T-helper 9 cell (primary cell): Measurements from ENCODE around the gene LONP2.
"Not testable (repeated sequence)": the region's sequence is repeated elsewhere in the genome, so short reads cannot be mapped to it uniquely, and the experiment has no call there.

Experiments
- DNase-seq: peaks from one replicate; pipeline ENCODE4 v3.0.0-alpha.2; 2020

LONP2 gene

DNA sequence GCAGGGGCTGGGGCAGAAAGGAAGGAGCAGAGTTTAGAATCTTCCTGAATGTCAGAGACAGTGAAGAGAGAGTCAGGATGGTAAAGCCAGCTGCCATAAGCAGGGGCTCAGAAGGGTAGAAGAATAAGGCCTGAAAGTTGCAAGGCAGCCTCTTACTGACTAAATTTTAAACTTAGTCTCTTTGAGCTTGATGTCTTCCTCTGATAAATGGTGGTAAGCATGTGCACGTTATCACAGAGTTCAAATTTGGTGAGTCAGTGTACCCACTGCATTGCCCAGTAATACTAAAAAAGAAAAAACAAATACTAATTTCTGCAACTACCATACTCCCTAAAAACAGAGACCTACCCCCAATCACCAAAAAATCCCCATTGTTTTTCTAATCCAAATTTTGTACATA, 96.0 kb downstream of the LONP2 start:
- no peak for DNase-seq

DNA sequence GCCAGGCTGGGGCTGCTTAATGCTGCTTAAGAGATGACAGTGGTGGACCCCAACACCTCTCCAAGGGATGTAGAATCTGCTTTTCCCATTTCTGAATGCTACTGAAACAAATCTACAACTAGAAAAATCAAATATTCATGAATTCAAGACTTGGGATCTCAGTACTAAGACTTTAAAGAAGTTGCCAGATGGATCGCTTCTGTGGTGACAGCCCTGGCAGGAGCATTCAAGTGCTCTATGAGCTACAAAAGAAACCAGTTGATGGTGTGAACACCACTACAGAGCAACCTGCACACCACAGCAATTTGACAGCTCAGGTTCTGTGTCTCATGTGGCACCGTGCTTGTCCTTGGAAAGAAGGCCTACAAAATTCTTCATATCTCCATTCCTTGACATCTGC, 98.5 kb downstream of the LONP2 start:
- no peak for DNase-seq

DNA sequence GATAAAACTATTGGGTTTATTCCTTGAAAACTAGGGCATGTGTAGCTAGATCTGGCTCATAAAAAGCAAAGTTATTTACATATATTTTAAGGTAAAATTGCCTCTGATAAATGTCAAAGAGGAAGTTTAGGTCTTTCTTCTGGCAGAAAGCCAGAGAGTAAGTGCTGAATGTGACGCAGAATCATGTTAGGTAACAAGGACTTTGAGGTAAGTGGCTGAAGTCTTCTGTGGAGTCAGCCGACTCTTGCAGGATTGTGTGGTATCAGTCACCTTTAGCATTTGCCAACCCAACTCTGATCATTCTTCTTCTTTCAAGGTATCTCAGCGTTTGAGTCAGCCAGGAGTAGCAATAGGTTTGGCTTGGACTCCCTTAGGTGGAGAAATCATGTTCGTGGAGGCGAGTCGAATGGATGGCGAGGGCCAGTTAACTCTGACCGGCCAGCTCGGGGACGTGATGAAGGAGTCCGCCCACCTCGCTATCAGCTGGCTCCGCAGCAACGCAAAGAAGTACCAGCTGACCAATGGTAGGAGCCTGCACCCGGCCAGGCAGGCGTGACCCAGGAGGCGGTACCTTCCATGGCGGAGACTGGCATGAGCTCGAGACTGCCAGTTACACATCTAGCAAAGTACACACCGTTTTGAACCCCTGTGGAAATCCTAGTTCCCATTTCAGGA, 103.2 kb downstream of the LONP2 start:
- DNase-seq: no peak

DNA sequence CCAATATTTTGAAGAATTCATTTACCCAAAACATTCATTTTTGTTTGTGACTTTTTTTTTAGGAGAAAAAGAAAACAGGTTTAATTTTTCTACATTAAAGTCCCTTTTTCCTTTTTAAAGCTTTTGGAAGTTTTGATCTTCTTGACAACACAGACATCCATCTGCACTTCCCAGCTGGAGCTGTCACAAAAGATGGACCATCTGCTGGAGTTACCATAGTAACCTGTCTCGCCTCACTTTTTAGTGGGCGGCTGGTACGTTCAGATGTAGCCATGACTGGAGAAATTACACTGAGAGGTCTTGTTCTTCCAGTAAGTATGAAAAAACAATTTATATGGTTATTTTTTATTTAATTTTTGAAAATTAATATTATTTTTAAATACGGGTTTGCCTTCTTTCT, 103.9 kb downstream of the LONP2 start:
- DNase-seq: no peak

DNA sequence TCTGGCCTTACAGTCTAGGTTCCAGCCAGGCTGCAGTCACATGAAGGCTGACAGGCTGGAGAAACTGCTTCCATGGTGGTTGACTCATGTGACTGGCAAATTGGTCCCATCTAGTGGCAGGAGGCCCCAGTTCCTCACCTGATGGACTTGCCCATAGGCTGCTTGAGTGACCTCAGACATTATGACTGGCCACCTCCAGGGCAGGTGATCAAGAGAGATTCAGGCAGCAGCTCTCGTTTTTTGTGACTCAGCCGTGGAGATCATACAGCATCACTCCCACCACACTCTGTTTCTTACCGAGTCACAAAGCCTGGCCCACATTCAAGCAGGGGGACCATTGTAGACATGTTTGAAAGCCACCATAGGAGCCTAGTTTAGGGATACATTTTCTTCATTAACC, 106.6 kb downstream of the LONP2 start:
- DNase-seq: no peak

DNA sequence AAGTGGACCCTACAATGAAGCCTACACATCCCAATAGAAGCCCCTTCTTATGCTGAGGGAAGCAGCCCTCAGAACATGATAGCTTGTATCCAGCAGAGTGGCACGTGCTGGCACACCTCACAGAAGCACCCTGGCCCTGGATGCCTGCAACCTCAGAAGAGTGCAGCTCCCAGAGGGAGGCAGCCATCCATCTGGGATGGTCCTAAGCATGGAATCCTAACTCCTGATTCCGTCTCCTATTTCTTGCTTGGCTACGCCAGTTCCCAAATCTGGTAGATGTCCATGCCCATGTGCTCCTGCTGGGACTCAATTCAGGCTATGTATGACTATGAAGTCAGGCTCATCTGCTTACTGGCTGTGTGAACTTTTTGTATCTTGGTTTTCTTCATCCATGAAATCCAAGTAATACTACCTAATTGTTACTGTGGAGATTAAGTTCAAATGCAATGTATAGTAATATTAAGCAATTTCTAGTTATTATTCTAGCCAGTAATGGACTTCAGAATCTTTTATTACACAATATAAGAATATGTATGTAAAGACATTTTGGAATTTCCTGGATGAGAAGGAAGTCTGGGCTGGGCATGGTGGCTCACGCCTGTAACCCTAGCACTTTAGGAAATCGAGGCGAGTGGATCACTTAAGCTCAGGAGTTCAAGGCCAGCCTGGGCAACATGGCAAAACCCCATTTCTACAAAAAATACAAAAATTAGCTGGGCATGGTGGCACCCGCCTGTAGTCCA, 108.7 kb downstream of the LONP2 start:
- no peak for DNase-seq

DNA sequence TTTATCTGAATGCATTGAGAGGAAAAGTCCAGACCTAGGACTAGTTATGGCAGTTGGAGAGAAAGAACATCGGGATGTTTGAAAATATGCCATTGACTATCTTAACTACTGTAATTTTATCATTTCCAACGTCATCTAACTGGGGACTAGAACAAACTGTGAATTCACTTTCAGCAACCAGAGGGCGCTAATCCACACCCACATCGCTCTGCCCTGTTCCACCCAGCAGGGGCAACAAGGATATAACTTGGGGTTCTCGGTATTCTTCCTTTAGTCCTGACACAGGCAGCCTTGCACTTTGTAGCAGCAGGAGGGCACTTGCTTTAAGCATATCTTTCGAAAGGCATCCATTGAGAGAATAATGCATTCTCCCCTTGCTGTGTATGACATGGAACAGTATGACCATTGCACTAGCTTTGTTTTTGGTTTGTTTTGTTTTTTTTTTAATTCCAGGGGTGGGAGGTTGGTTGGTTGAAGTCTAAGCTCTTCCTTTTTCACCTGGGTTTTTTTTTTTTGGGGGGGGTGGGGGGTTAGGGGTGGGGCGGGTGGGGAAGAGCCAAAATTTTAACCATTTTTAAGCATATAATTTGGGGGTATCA, 109.6 kb downstream of the LONP2 start:
- peak; percentile 51 for DNase-seq

DNA sequence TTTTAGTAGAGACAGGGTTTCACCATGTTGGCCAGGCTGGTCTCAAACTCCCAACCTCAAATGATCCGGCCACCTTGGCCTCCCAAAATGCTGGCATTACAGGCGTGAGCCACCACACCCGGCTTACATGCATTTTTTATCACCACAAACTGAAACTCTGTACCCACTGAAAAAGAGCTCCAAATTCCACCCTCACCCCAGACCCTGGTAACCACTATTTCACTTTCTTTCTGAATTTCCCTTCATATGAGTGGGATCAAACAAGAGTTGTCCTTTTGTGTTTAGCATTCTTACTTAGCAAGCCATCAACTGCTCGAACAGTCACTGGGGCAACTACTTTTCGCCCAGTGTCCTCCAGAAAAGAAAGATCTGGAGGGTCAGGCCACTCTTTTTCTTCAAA, 110.3 kb downstream of the LONP2 start:
- DNase-seq: not testable (repeated sequence)

DNA sequence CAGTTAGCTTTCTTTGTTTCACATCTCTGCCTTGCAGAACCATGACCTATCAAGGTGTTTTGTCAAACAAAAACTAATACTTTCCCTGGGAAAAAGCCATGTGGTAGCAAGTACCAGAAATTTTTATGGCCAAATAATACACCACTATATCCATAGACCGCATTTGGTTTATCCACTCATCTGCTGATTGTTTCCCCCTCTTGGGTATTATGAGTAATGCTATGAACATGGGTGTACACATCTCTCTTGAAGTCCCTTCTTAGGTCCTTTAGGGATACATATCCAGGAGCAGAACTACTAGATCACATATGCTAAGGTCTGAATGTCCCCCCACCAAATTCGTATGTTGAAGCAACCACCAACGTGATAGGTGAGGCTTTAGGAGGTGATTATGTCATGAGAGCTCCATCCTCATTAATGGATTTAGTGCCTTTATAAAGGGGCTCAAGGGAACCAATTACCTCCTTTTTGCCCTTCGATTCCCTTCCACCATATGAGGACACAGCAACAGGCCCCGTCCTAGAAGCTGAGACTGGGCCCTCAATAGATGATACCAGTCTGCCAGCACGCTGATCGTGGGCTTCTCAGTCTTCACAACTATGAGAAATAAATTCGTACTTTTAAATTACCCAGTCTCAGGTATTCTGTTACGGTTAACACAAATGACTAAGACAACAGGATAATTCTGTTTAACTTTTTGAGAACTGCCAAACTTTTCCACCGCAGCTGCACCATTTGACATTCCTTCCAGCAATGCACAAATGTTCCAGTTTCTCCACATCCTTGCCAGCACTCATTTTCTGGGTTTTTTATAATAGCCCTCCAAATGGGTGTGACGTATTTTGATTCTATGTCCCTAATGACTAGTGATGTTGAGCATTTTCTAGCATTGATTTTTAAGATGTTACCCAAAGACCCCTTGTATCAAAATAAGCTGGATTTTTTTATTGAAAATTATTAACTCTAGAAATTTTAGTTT, 111.1 kb downstream of the LONP2 start:
- no peak for DNase-seq

DNA sequence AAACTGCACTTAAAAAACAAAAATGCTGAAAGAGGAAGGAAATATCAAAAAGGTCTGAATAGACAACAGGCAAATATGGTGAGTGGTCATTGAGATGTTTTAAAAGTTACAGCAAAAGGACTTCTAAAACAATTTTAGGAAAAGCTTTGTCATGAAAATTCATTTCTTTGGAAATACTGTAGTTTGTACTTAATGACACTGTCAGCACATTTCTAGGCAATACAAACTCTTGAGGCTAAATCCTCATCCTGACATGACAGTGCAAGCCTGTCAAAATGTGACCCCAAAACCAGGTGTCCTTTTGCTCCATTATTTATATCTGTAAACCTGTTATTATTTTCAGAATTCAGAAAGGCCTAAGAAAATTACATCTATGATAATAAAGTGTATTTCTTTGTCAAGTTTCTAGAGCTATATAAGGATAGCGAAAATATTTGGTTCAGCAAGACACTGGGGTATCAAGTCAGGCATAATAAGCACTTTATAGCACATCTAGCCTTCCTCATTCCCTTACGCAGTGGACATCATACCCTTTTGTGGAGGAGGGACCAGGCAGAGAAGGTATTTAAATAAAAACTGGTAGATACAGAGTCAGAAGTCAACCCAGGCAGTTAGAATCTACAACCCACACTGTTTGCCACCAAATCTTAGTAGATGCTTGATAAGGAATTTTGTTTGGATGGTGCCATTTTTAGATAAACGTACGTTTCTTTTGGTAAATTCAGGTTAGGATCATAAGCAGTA, 112.7 kb downstream of the LONP2 start:
- no peak for DNase-seq

DNA sequence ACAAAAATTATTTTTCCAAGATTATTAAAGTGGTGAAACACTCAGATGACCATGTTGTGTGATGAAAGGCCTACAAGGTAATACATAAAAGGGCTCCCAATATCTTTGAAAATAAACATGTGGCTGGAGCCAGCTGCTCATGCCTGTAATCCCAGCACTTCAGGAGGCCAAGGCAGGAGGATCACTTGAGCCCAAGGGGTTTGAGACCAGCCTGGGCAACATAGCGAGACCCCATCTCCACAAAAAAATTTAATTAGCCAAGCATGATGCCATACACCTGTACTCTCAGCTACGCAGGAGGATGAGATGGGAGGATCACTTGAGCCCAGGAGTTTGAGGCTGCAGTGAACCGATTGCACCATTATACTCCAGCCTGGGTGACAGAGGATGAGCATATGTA, 114.3 kb downstream of the LONP2 start:
- DNase-seq: no peak

DNA sequence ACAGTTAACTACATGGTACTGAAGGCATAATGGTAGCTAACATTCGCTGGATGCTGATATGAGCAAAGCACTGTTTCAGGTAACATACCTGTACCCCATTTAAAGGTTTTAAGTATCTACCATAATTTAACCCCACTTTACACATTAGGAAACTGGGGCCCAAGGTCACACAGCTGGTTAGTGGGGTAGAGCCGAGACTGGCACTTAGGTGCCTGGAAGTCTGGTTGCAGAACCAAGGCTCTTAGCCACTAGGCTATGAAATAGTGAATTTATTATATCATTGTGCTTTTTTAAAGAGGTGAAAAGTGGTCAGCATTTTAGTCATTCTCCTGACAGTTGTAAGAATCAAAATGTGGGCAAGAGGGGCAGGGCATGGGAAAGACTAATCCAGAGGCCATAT, 115.9 kb downstream of the LONP2 start:
- DNase-seq: no peak

DNA sequence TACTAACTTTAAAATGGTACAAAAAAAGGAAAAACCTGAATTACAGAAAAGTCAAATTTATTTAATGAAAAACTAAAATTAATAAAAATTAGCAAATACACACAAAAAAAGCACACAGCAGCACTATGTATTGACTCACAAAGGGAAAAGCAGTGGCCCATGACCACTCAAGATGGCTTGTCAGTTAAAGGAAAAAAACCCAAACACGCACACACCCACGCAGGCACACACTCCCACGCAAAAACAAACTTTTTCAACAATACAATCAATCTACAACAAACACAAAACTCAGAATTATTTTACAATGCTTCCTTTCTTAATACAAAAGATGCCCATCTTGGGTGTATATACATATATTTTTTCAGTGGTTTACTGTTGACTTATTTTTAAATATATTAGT, 116.9 kb downstream of the LONP2 start:
- no peak for DNase-seq

DNA sequence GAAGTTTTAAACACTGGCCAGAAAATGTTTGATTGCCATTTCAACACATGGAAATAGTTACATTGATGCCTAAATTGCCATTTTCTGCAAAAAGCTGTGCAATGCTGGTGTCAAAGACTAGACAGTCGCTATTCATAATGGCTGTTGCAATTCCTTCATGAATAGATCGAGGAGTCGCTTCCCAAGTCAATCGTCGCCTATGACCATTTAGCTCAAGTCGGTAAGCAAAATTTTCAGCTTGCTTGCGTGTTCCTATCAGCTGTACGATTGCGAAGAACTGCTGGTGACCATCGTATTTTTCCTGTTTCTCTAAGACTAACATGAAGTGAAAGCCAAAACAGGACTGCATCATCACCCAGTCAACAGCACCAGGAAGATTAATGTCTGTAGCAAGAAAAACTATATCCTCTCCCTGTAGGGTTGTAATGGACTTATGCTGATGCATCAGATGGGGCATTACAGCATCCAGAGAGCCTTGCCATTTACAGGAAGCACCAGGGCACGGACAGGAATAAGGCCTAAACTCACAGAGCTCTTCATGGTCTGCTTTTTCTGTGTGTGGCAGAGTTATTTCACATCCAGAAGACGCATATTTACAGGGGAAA, 117.5 kb downstream of the LONP2 start:
- DNase-seq: no peak

DNA sequence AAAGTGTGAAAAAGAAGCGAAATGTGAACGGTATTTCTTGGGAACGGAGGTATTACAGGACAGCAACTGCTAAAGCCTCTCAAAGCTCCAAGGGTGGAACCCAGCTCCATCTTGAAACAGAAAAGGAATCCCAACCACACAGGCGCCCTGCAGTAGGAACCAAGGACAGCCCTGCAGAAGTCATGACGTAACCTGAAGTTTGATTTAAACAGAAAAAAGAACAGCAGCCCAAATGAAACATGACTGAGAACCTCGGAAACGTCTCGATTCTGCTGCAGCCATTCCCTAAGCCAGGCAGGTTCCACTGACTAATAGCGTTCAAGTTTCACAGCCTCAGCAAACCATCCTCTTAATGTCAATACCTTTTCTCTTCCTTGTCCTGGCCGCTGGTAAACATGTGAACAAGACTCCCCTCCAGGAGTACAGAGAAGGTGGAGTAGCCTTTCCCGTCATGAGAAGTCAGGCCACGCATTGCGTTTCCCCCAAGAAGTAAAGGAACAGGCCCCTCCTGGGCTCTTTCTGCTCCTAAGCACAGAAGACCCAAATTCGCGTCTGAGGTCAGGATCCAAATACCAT, 121.0 kb downstream of the LONP2 start:
- DNase-seq: no peak

DNA sequence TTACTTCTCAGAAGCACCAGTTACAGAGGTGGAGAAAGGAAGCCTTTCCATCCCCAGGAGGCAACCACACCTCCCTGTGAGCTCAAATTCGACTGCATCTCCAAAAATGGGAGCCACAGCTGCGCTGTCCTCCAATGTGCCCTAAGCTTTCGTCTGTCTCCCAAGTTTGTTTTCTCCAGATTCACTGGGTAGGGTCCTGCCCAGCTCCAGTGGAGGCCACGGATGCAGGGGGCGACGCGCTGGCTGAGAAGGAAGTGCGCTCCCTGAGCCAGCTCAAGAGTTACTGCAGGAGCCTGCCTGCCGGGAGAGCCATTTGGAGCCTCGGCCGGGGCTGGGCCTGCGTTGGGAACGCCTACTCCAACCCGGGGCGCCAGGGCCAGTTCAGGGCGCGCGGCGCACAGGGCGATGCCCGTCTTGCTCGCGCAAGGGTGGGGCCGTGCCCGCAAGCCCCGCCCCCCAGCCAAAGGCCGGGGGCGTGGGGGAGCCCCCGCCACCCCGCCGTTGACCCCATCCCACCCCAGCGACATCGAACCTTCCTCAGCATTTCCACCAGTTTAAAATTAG, 121.6 kb downstream of the LONP2 start:
- peak; percentile 56 for DNase-seq

DNA sequence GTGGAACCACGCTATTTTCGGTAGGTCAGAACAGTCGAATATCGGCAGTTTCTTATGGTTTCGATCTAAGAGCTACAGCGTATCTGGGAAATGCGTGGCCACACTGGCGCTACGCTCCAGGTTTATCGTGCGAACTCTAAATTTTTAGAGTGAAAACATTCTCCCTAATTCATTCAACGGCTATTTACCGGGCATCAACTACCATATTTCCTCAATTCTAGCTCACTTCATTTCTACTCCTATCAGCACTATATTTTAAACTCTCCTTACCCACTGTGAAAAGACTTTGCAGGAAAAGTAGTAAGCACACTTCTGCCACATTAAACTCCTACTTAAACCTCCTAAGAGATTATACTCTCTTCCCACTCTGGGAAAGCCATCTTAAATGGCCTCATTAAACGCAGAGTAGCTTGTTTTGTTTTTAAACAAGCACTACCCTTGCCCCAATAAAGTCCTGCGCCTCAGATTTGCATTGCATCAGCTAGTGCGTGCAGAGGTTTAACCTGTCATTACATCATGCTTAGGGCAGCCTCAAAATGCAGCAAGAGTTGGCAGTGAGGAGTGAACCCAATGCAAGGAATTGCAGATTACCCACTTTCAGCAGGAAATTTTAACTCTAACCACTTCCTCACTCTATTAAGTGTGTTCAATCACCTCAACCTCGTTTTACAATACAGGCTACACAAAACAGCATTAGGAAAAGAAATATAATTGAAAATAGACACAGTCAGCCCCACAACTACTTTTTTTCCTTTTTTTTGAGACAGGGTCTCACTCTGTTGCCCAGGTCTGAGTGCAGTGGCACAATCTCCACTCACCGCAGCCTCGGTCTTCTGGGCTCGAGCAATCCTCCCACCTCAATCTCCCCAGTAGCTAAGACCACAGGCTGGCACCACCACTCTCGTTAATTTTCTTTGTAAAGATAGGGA, 122.3 kb downstream of the LONP2 start:
- peak; percentile 26 for DNase-seq

DNA sequence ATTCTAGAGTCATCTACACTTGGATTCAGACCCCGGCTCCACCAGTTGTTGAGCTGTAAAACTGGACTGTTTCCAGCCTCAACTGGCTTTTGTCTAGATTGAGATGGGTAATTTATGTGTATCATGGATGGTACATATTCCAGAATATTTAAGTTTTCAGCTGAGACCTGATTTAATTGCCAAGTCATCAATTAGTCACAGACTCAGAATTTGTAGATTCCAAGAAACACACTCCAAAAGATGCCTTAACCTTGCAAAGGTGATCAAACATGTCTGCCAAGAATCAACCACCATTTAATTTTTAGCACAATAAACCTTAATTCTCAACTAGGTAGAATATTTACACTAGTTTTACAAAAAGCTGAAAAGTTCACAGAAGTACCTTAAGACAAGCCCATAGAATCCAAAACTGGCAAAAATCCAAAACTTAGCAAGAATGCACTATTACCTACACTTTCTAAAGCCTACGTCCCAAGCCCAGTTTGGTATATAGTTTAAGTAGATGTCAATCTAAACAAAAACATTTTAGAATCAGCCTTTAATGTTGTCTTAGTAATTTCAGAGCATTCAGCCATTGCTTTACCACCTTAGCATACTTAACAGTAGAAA, 123.4 kb downstream of the LONP2 start:
- no peak for DNase-seq

DNA sequence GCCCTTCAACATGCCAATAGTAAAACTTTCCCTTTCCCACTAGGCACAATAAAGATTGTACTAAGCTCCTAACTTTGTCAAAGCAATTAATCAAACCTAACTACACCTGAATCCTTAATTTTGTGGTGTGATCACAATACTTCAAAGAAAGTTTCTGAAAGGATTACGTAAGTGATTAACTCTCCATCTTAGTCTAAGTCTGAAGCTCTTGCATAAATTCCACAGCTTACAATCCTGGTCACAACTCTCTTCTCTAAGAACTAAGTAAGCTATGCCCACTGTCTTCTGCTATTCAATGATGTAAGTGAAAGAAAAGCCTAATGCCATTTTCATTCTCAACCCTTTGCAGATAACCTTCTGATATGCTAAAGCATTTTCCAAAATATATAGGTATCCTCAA, 125.7 kb downstream of the LONP2 start:
- DNase-seq: no peak

DNA sequence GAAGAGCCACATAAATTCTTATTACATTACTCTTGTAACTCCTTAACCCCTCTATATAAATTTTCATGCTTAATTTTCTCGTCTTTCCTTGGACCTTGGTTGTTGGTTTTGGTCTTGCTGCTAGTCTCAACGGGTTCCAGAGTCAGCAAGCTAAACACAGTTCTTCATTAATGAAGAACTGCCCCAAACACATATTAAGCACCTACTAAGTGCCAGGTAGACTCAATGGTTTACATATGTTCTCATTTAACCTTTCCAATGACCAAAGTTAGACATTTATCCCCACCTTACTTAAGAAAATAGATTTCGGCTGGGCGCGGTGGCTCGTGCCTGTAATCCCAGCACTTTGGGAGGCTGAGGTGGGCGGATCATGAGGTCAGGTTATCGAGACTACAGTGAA, 126.1 kb downstream of the LONP2 start:
- no peak for DNase-seq
